GM19395 (cell line): ENCODE measurements around the gene GSN.

Experiments used
- ATAC-seq: cut with Tn5 transposase; IDR thresholded peaks from one replicate; pipeline ENCODE4 v1.9.1; 2021; ENCODE audit warnings: mild to moderate bottlenecking, moderate library complexity; ENCODE audit not compliant: unreplicated experiment

GSN gene

GRCh38 chr9:121348221-121348620 is 80.3 kb downstream of the GSN start:
- no peak for ATAC-seq

DNA sequence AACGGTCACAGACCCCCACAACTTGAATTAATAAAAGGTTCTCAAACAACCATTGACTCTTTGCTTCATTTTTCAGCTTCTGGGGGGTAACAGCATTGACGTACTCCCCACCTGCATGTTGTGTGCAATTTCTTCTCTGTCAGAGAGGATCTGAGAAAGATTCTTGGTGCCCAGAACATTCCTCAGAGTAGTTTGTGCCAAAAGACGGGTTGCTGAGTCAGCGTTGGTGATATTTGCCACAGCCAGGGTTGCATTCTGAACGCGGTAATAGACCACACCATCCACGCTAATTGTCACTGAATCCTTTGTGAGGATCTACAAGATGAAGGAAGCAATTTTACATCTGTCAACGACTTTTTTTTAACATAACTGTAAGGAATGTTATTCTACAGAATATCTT is 81.0 kb downstream of the GSN start:
- no peak for ATAC-seq

DNA sequence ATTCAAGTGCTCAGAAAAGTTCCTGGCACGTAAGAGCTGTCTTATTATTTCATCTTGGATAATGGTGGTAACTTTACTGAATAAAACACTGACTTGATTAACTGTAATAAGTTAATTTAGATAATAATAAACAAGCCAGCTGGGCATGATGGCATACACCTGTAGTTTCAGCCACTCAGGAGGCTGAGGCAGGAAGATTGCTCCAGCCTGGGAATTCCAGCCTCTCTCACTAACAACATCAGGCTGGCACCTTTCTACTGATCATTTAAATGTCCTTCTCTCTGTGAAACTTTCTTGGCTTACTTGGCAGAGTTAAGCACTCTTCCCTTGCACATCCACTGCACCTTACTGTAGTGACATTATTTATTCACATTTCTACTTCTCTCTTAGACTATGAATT is 82.1 kb downstream of the GSN start:
- ATAC-seq, result no peak

GRCh38 chr9:121350993-121351561 is 83.1 kb downstream of the GSN start:
- no peak for ATAC-seq

- ATAC-seq, result peak; percentile 99
Observed at GRCh38 chr9:121353241-121354061, 85.5 kb downstream of the GSN start.

- ATAC-seq, result no peak
Observed at GRCh38 chr9:121354141-121354540, 86.2 kb downstream of the GSN start.

GRCh38 chr9:121354762-121355161 is 86.8 kb downstream of the GSN start:
- ATAC-seq, result no peak

- ATAC-seq, result no peak
Observed at GRCh38 chr9:121357011-121357410, 89.0 kb downstream of the GSN start.

- ATAC-seq, result no peak
Observed at GRCh38 chr9:121358751-121359150, 90.8 kb downstream of the GSN start.

- no peak for ATAC-seq
Observed at GRCh38 chr9:121359351-121360294, 91.7 kb downstream of the GSN start.

DNA sequence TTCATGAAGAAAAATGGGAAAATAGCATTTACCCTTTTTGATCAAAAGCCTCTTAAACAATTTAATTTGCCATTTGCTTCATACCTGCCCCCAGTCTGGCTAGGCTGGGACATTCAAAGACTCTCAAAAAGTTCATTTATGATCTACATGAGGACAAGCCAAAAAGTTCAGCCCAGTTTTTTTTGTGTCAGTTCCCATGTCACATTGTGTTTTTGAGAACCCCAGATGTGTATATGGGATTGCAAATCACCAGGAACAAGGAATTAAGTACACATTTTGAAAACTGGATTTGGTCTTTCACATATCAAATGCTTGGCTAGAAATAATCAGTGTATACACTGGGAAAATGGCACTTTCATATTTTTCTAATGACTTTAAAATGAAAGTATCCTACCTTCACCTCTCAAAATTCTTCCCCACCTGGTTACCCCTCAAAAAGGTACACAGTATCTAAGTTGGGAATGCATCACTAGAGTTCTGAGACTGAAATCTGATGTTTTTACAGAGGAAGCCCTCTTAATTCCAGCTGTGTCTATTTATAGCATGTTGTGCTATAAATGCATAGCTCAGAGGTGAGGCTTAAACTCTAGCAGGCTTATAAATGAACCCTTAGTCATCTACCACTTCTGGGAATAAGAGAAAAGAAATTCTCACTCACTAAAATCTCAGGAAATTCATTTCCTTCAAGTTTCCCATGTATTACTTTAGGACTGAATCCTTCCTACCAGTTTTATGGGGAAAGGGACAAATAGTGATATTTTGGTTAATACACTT is 92.8 kb downstream of the GSN start:
- no peak for ATAC-seq

DNA sequence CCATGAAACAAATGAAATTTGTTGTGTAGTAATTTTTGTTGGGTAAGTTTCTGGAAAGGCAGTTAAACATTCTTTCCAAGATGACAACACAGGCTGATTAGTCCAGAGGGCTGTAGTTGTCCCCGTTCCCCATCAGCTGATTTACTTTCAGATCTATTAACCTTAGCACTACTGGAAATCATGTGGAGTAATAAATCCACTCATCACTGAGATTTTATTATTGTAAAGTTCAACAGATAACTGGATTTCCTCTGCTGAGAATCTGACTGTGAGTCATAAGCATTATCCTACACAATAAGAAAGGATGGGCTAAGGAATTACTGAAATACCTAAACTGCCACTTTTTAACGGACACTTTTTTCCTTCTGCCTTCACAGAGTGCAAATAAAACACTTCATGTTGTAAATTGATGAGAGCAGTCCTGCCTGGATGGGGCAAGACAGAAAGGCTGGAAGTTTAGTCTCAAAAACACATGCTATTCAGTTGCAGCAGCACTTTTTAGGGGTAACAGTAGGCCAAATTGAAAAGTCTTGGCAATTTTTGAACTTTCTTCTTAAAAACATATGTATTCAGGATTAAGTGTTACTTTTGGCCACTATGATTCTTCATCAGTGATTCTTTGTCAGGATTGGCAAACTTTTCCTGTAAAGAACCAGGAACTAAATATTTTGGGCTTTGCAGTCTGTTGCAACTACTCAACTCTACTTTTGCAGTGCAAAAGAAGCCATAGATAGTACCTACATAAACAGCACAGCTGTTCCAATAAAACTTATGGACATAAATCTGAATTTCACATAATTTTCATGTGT is 95.1 kb downstream of the GSN start:
- no peak for ATAC-seq

- no peak for ATAC-seq
Observed at GRCh38 chr9:121363622-121363961, 95.6 kb downstream of the GSN start.

DNA sequence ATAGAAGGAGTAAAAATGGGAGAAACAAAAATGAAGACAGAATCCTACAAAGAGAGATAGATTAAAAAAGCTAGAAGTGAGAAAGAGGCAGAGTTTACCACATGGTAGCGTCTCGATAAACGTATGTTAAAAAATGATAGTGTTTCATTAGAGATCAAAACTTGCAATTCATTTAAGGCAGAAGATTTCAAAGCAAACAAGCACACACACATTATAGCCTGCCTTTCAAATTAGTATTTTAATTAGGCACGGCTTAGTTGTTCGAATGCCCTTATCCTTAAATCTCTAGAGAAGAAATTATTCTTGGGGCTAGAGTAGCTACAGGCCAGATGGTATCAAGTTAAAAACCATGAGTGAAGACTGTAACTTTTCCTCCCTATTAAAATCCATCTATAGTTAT is 96.1 kb downstream of the GSN start:
- ATAC-seq, result no peak

- no peak for ATAC-seq
Observed at GRCh38 chr9:121364886-121365285, 96.9 kb downstream of the GSN start.

- no peak for ATAC-seq
Observed at GRCh38 chr9:121365564-121365963, 97.6 kb downstream of the GSN start.

GRCh38 chr9:121366611-121367192 is 98.7 kb downstream of the GSN start:
- no peak for ATAC-seq

- no peak for ATAC-seq
Observed at GRCh38 chr9:121367306-121368137, 99.6 kb downstream of the GSN start.

DNA sequence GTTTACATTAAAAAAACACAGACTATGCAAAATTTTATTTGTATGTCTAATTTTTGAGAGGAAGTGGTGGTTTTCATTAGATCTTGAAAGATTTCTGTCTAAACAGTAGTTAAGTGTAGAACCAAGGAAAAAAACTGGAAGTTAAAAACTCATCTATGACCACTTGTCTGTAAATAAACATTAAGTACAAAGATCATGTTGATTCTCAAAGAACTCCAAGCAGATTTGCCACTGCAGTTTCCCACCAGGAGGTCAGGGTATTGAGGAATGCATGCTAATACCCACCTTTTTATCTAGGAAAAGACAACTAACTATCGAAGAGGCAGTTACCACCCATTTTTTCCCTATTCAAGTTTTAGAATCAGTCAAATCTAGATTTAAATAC is 100.2 kb downstream of the GSN start:
- no peak for ATAC-seq
